GM13976 (cell line): ENCODE results near the gene AGAP1.
"Not testable (repeated sequence)": the region's sequence is repeated elsewhere in the genome, so short reads cannot be mapped to it uniquely, and the experiment has no call there.

Experiments
- DNase-seq: peaks from one replicate; pipeline ENCODE4 v3.0.0; 2012; ENCODE audit warnings: low spot score
- in situ Hi-C: fragments of 300-500 bp; cut with MboI; formaldehyde crosslinking; loops from one replicate; pipeline ENCODE4 v1.12.0; 2022; ENCODE audit warnings: low sequenced_read_pairs, mixed read lengths, inconsistent platforms; ENCODE audit not compliant: unreplicated experiment
- TF ChIP-seq, protein P1 (sequence below): IDR thresholded peaks from 2 replicates; pipeline ENCODE4 v1.5.1; 2012; ENCODE audit warnings: borderline replicate concordance, mild to moderate bottlenecking; ENCODE audit not compliant: insufficient read depth; ENCODE audit errors: extremely low read depth, missing control alignments, control extremely low read depth

Gene AGAP1

DNA sequence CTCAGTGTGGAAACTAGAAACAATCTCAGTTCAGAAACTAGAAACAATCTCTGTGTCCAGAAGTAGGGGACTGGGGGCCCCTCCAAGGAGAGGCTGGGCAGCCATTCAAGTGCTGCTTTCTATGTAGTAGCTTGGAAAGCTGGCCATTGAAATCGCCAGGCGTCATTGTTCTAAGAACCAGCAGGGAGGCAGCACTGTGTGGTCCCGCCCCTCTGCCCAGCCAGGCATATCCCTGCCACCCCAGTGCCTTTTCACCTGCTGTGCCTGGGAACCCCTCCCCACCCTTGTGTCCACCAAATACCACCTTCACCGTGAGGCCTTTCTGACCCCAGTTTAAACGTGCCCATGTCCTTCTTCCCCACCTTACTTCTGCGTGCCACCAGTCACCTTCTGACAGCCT, 452.7 kb downstream of the AGAP1 start:
- DNase-seq: no peak
- in situ Hi-C loops: no loop called here
- TF ChIP-seq, protein P1, sequence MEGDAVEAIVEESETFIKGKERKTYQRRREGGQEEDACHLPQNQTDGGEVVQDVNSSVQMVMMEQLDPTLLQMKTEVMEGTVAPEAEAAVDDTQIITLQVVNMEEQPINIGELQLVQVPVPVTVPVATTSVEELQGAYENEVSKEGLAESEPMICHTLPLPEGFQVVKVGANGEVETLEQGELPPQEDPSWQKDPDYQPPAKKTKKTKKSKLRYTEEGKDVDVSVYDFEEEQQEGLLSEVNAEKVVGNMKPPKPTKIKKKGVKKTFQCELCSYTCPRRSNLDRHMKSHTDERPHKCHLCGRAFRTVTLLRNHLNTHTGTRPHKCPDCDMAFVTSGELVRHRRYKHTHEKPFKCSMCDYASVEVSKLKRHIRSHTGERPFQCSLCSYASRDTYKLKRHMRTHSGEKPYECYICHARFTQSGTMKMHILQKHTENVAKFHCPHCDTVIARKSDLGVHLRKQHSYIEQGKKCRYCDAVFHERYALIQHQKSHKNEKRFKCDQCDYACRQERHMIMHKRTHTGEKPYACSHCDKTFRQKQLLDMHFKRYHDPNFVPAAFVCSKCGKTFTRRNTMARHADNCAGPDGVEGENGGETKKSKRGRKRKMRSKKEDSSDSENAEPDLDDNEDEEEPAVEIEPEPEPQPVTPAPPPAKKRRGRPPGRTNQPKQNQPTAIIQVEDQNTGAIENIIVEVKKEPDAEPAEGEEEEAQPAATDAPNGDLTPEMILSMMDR: no peak

DNA sequence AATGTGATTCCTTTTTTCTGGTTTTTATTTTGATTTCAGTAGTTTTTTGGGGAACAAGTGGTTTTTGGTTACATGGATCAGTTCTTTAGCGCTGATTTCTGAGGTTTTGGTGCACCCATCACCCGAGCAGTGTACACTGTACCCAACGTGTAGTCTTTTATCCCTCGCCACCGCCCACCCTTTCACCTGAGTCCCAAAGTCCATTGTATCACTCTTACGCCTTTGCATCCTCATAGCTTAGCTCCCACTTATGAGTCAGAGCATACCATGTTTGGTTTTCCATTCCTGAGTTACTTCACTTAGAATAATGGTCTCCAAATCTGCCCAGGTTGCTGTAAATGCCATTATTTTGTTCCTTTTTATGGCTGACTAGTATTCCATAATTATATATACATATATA, 453.2 kb downstream of the AGAP1 start:
- in situ Hi-C loops, DNase-seq: not testable (repeated sequence)

DNA sequence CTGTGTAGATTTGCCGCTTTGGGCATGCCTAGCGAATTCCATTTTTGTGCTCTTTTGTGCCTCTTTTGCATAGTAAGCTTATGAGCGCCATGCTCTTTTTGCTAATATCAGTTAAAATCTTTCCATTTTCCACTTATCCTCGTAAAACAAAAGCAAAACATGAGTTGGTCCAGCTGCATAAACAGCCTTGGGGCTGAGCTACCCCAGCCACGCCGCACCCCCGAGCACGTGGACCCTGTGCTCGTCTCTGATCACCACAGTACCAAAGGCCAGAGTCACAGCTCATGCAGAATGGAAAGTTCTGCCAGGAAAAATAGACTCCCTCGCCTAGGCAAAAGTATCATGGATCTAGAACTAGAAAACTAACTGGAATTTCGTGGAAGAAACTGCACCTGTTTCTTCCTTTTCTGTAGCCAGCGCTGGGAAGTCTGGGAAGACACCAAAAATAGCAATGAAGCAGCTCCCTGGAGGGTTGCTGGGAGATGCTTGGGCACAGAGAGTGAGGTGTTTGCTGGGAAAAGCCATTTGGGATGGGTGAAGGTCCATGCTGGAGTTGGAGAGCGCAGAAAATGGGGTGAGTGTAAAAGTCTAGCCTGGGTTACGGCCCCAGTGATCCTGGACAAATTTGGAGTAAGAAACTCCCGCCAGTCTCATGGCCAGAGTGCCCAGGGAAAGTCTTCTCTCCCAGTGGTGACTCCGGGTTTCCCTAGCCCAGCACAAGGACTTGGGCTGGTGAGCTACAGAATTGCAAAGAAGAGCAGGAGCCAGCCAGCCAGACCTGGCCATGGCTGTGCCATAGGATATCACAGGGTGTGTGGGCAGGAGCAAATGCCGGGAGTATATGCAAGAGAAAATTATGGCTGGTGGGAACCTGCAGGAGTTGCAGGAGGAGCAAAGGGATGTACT, 456.0 kb downstream of the AGAP1 start:
- TF ChIP-seq, protein P1: no peak
- DNase-seq: no peak
- in situ Hi-C loops: no loop called here

DNA sequence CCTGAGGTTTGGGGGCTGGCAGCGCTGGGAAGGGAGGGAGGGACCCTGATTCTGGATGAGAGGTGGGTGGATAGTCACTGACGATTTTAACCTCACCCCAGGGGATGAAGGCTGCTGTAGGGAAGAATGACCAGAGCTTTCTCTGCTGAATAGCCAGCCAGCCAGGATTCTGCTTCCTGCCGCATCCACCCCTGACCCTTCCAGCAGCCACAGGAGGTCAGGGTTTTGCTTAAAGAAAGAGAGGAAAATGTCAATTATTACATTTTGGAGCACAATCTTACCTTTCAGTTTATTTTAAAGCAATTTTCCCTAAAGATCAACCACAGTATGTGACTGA, 456.6 kb downstream of the AGAP1 start:
- in situ Hi-C loops: no loop called here
- DNase-seq: no peak
- TF ChIP-seq, protein P1: no peak

DNA sequence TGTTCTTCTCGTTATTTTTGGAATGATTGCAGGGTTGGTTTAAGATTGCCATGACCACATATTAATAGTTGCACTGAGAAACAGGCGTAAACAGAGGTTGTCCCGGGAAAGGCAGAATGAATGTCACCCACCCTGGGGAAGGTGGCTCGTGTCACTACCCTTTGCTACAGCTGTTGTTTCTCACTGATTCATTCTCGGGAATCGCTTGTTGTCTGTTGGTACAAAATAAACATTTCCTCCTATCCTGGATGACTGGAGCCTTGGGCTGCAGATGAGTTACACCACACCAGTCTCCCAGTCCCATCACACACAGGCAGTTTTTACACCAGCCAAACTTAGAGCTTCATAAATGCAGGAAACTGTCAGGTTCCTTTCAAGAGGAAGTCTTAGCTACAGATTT, 457.6 kb downstream of the AGAP1 start:
- TF ChIP-seq, protein P1: no peak
- in situ Hi-C loops: no loop called here
- no peak for DNase-seq

DNA sequence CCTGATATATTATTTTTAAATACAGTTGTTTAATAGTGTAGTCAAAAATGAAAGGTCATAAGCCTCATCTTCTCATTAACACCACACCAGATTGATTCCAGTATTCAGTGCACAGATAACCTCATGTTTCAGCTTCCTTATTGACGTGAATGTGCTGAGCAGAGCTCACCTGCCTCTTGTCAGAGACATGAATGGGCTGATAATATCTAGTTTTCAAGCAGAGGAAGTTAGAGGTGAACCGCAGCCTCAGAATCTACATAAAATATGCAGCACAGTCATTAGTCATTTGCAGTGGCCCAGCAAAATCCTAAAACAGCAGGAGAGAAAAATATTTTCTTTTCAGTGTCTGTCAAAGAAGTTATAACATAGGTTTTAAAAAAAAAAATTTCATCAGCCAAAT, 458.1 kb downstream of the AGAP1 start:
- TF ChIP-seq, protein P1: no peak
- DNase-seq: no peak
- in situ Hi-C loops: no loop called here

DNA sequence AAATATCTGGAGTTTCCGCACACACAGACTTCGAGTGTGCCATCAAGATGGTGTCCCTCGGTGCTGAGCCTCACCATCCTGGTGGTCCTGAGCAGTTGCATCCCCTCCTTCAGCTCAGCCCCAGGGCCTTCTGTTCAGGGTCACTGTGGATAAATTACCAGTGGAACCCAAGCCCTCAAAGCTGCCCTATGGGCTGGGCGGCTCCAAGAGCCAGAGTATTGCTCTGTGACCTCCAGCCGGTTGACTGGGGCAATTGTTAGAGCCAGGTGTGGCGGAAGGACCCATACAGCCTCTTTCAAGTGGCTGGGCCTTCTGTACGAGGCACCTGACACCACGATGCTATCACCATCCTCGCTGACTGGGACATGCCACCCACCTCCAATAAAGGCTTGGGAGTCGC, 458.9 kb downstream of the AGAP1 start:
- in situ Hi-C loops: no loop called here
- TF ChIP-seq, protein P1: no peak
- no peak for DNase-seq
